HG02759 (cell line): ENCODE results near the gene LZIC.
"Not testable (repeated sequence)": the region's sequence is repeated elsewhere in the genome, so short reads cannot be mapped to it uniquely, and the experiment has no call there.

Source experiments
- ATAC-seq: cut with Tn5 transposase; IDR thresholded peaks from one replicate; pipeline ENCODE4 v1.9.1; 2021; ENCODE audit warnings: mild to moderate bottlenecking, moderate library complexity; ENCODE audit not compliant: unreplicated experiment

Gene LZIC

GRCh38 chr1:9942939-9943788 lies at the start of gene LZIC, which contains the start of gene NMNAT1:
Gene LZIC (minus strand): TSS chr1:9943391. CDS start chr1:9936619, 6,772 bp downstream.
Gene NMNAT1 (plus strand): TSS chr1:9943475. CDS start chr1:9972074, 28,599 bp downstream.
- peak; percentile 96 for ATAC-seq

- ATAC-seq: no peak
Measured at GRCh38 chr1:9992910-9993309, 49.7 kb upstream of the LZIC start.

GRCh38 chr1:9990944-9991343 lies 47.8 kb upstream of the LZIC start:
- no peak for ATAC-seq

GRCh38 chr1:9989773-9990172 lies 46.6 kb upstream of the LZIC start:
- no peak for ATAC-seq

- no peak for ATAC-seq
Measured at GRCh38 chr1:9985001-9985400, 41.8 kb upstream of the LZIC start.

- no peak for ATAC-seq
Measured at GRCh38 chr1:9984253-9984652, 41.1 kb upstream of the LZIC start.

GRCh38 chr1:9960706-9961562 lies 17.7 kb upstream of the LZIC start:
- ATAC-seq: peak; percentile 47

- no peak for ATAC-seq
Measured at GRCh38 chr1:9960011-9960410, 16.8 kb upstream of the LZIC start.

GRCh38 chr1:9957726-9958125 lies 14.5 kb upstream of the LZIC start:
- ATAC-seq: no peak

GRCh38 chr1:9946315-9946714 lies 3.1 kb upstream of the LZIC start:
- ATAC-seq: no peak

GRCh38 chr1:9942399-9942938 lies 722 bp downstream of the LZIC start:
- peak; percentile 17 for ATAC-seq

GRCh38 chr1:9929431-9930385 lies 13.5 kb downstream of the LZIC start:
- ATAC-seq: no peak

GRCh38 chr1:9927259-9927658 lies 15.9 kb downstream of the LZIC start:
- ATAC-seq: no peak

GRCh38 chr1:9922342-9922741 lies 20.8 kb downstream of the LZIC start:
- no peak for ATAC-seq

GRCh38 chr1:9920606-9921005 lies 22.6 kb downstream of the LZIC start:
- ATAC-seq: no peak

GRCh38 chr1:9917901-9918300 lies 25.3 kb downstream of the LZIC start:
- ATAC-seq: no peak

- not testable (repeated sequence) for ATAC-seq
Measured at GRCh38 chr1:9917495-9917894, 25.7 kb downstream of the LZIC start.

GRCh38 chr1:9916452-9916851 lies 26.7 kb downstream of the LZIC start:
- no peak for ATAC-seq

GRCh38 chr1:9914610-9914937 lies 28.6 kb downstream of the LZIC start:
- no peak for ATAC-seq

- no peak for ATAC-seq
Measured at GRCh38 chr1:9912264-9912936, 30.8 kb downstream of the LZIC start.
